Forelimb muscle (tissue), 1 donor: Measurements from ENCODE around the gene MAIP1. TPM values are rescaled to one million over a fixed set of nuclear protein-coding genes. Genes with fewer than 3 reads are reported as not detected.
"Not testable (repeated sequence)": the region's sequence is repeated elsewhere in the genome, so short reads cannot be mapped to it uniquely, and the experiment has no call there.

Experiments
- DNase-seq: peaks from one replicate; pipeline ENCODE4 v3.0.0-alpha.2; 2013; ENCODE audit warnings: low read depth
- polyA plus RNA-seq: library from polyadenylated mRNA; unstranded; fragments of 120-200 nt; gene quantifications from one replicate; pipeline ENCODE4 v1.2.1, GENCODE V29; 2013; ENCODE audit not compliant: insufficient read length

Gene MAIP1
- polyA plus RNA-seq: 17.0 TPM

GRCh38 chr2:199955339-199956061 is at the start of gene MAIP1, which contains the start of gene TYW5:
Gene MAIP1 (plus strand): TSS chr2:199955582. CDS start chr2:199955799, 217 bp downstream.
Gene TYW5 (minus strand): TSS chr2:199955491. CDS start chr2:199955470, 21 bp downstream.
- DNase-seq: peak; percentile 41

- DNase-seq: no peak
These were observed 48.2 kb upstream of the MAIP1 start for GRCh38 chr2:199907008-199907714.

GRCh38 chr2:199910338-199911051 is 44.9 kb upstream of the MAIP1 start:
- no peak for DNase-seq

GRCh38 chr2:199911052-199911876 is 44.1 kb upstream of the MAIP1 start, which contains the start of gene C2orf69:
Gene C2orf69 (plus strand): TSS chr2:199911293. CDS start chr2:199911439, 146 bp downstream.
- peak; percentile 94 for DNase-seq

GRCh38 chr2:199911877-199912161 is 43.6 kb upstream of the MAIP1 start:
- no peak for DNase-seq

GRCh38 chr2:199912553-199913114 is 42.7 kb upstream of the MAIP1 start:
- DNase-seq: not testable (repeated sequence)

- DNase-seq: no peak
These were observed 40.9 kb upstream of the MAIP1 start for GRCh38 chr2:199914372-199914958.

GRCh38 chr2:199916980-199917379 is 38.4 kb upstream of the MAIP1 start:
- no peak for DNase-seq

GRCh38 chr2:199922856-199923255 is 32.5 kb upstream of the MAIP1 start:
- no peak for DNase-seq

- no peak for DNase-seq
These were observed 31.5 kb upstream of the MAIP1 start for GRCh38 chr2:199923924-199924323.

- DNase-seq: no peak
These were observed 28.6 kb upstream of the MAIP1 start for GRCh38 chr2:199926806-199927205.

- DNase-seq: no peak
These were observed 27.2 kb upstream of the MAIP1 start for GRCh38 chr2:199928226-199928625.

GRCh38 chr2:199928626-199929025 is 26.8 kb upstream of the MAIP1 start:
- no peak for DNase-seq

GRCh38 chr2:199929262-199929661 is 26.1 kb upstream of the MAIP1 start:
- DNase-seq: no peak

GRCh38 chr2:199932312-199932855 is 23.0 kb upstream of the MAIP1 start:
- DNase-seq: no peak

- DNase-seq: no peak
These were observed 21.9 kb upstream of the MAIP1 start for GRCh38 chr2:199933466-199933865.

- DNase-seq: no peak
These were observed 18.8 kb upstream of the MAIP1 start for GRCh38 chr2:199936554-199936953.

- no peak for DNase-seq
These were observed 15.0 kb upstream of the MAIP1 start for GRCh38 chr2:199940373-199940772.

- no peak for DNase-seq
These were observed 12.0 kb upstream of the MAIP1 start for GRCh38 chr2:199943373-199943772.

GRCh38 chr2:199946196-199946595 is 9.2 kb upstream of the MAIP1 start:
- no peak for DNase-seq

- DNase-seq: no peak
These were observed 8.5 kb upstream of the MAIP1 start for GRCh38 chr2:199946836-199947235.
